Upper lobe of left lung (tissue), 6 donors: Measurements from ENCODE around the gene SLC18A2. TPM values are rescaled to one million over a fixed set of nuclear protein-coding genes. Genes with fewer than 3 reads are reported as not detected.

ENCODE experiments used
- ATAC-seq, 2 donors: fragments of 200-7000 bp; cut with Tn5 transposase; one replicate each; pipeline ENCODE4 v1.9.1; 2022; ENCODE audit warnings: mild to moderate bottlenecking in 2 of 2, moderate library complexity in 2 of 2; ENCODE audit not compliant: low FRiP score in 2 of 2
- DNase-seq, 2 donors: peaks; one replicate each; pipeline ENCODE4 v3.0.0-alpha.2; 2019 to 2020
- H3K27ac ChIP-seq, 4 donors: fragments of 200-600 bp; sonication (generic); one replicate each; pipeline ENCODE4 v1.5.1; 2016 to 2019
- H3K27me3 ChIP-seq, 4 donors: fragments of 200-600 bp; sonication (generic); one replicate each; pipeline ENCODE4 v1.5.1; 2017 to 2019
- H3K36me3 ChIP-seq, 4 donors: fragments of 200-600 bp; sonication (generic); one replicate each; pipeline ENCODE4 v1.5.1; 2016 to 2019
- H3K4me1 ChIP-seq, 4 donors: fragments of 200-600 bp; sonication (generic); one replicate each; pipeline ENCODE4 v1.5.1; 2018 to 2019
- H3K4me3 ChIP-seq, 4 donors: fragments of 200-600 bp; sonication (generic); one replicate each; pipeline ENCODE4 v1.5.1; 2017 to 2019; ENCODE audit warnings: mild to moderate bottlenecking in 2 of 4, moderate library complexity in 1 of 4
- H3K9me3 ChIP-seq, 4 donors: fragments of 200-600 bp; sonication (generic); one replicate each; pipeline ENCODE4 v1.5.1; 2018 to 2019
- EP300 ChIP-seq, 4 donors: sonication (generic); formaldehyde crosslinking; IDR thresholded peaks; one replicate each; pipeline ENCODE4 v1.5.1; 2017; ENCODE audit warnings: antibody characterized with exemption in 4 of 4, control low read depth in 2 of 4
- POLR2A ChIP-seq, 4 donors: fragments of 450-650 bp; IDR thresholded peaks; one replicate each; pipeline ENCODE4 v1.5.1; 2016 to 2017; ENCODE audit warnings: antibody characterized with exemption in 4 of 4, mild to moderate bottlenecking in 2 of 4
- POLR2AphosphoS5 ChIP-seq, 2 donors: sonication (generic); formaldehyde crosslinking; IDR thresholded peaks; one replicate each; pipeline ENCODE4 v1.5.1; 2017; ENCODE audit warnings: antibody characterized with exemption in 2 of 2
- WGBS, 2 donors: methylation state at CpG; one replicate each; pipeline ENCODE4 v1.1.5; 2017 to 2018; 5-methylcytosine and 5-hydroxymethylcytosine counted together
- total RNA-seq, 6 donors: library from RNA; depleted of rRNA in 4 of 6; stranded (reverse); fragments of >200 nt in 4 of 6; gene quantifications; one replicate each; pipeline versions ENCODE4 v1.1.0 to v1.2.1, GENCODE V29; 2016 to 2021
- TF ChIP-seq, protein P1 (sequence below), 6 experiments: fragments of 450-650 bp in 4 of 6; fragments of 200-600 bp in 2 of 6; sonication (generic) in 2 of 6; IDR thresholded peaks; one replicate each; pipeline ENCODE4 v1.5.1; 2016 to 2019; ENCODE audit warnings: antibody characterized with exemption in 6 of 6
- donor health status: DM: no; HTN: no; CAD: no; lungs with moderate emphysema.
- donor health status: DM: no; HTN: yes; CAD: no; lungs with severe emphysema.

Gene SLC18A2
- total RNA-seq, 6 donors from 2014 or later, result 0.20 to 5.9 (median 2.8) TPM

GRCh38 chr10:117239721-117240620 lies 943 bp upstream of the SLC18A2 start:
- ATAC-seq, result no peak
- 42 to 50% methylated on average over 7 to 13 of the region's 15 CpGs for WGBS, 2 donors
- Histone ChIP-seq H3K4me3 (no peak overlapping the region), H3K9me3 (no peaks in the 10 kb centered on the region), H3K27me3 (peaks cover 0 to 20% (median 12%) of the 10 kb centered on the region in 4 donors), H3K27ac (no peak overlapping the region), H3K4me1 (peaks cover 10 to 17% (median 12%) of the 10 kb centered on the region in 4 donors), H3K36me3 (no peaks in the 10 kb centered on the region)
- DNase-seq, result no peak
- TF ChIP-seq POLR2A (IDR thresholded peaks at IDR 0.05), result no peak
- TF ChIP-seq, protein P1, sequence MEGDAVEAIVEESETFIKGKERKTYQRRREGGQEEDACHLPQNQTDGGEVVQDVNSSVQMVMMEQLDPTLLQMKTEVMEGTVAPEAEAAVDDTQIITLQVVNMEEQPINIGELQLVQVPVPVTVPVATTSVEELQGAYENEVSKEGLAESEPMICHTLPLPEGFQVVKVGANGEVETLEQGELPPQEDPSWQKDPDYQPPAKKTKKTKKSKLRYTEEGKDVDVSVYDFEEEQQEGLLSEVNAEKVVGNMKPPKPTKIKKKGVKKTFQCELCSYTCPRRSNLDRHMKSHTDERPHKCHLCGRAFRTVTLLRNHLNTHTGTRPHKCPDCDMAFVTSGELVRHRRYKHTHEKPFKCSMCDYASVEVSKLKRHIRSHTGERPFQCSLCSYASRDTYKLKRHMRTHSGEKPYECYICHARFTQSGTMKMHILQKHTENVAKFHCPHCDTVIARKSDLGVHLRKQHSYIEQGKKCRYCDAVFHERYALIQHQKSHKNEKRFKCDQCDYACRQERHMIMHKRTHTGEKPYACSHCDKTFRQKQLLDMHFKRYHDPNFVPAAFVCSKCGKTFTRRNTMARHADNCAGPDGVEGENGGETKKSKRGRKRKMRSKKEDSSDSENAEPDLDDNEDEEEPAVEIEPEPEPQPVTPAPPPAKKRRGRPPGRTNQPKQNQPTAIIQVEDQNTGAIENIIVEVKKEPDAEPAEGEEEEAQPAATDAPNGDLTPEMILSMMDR (IDR thresholded peaks at IDR 0.05), result no peak
- no peak for TF ChIP-seq POLR2AphosphoS5 (IDR thresholded peaks at IDR 0.05)
- TF ChIP-seq EP300 (IDR thresholded peaks at IDR 0.05), result no peak

GRCh38 chr10:117241541-117242462 lies 888 bp downstream of the SLC18A2 start:
- no peak for TF ChIP-seq POLR2A (IDR thresholded peaks at IDR 0.05)
- no peak for TF ChIP-seq POLR2AphosphoS5 (IDR thresholded peaks at IDR 0.05)
- no peak for TF ChIP-seq EP300 (IDR thresholded peaks at IDR 0.05)
- TF ChIP-seq, protein P1 (IDR thresholded peaks at IDR 0.05), result no peak
- DNase-seq (no peak), ATAC-seq (peak in 1 of 2 donors; percentile 16)
- no peaks in the 10 kb centered on the region for H3K36me3 ChIP-seq
- no peaks in the 10 kb centered on the region for H3K9me3 ChIP-seq
- peaks cover 0 to 20% (median 12%) of the 10 kb centered on the region in 4 donors for H3K27me3 ChIP-seq
- no peak overlapping the region for H3K27ac ChIP-seq
- 14 to 19% methylated on average over 15 to 22 of the region's 56 CpGs for WGBS, 2 donors
- peak overlapping the region in 3 of 4 donors; percentile 31 to 39 (median 34) for H3K4me3 ChIP-seq
- H3K4me1 ChIP-seq, result peaks cover 10 to 17% (median 12%) of the 10 kb centered on the region in 4 donors

GRCh38 chr10:117242463-117242832 lies 1.5 kb downstream of the SLC18A2 start:
- Histone ChIP-seq H3K27me3 (peaks cover 0 to 20% (median 12%) of the 10 kb centered on the region in 4 donors), H3K36me3 (no peaks in the 10 kb centered on the region), H3K4me3 (no peak overlapping the region), H3K9me3 (no peaks in the 10 kb centered on the region), H3K27ac (no peak overlapping the region), H3K4me1 (peaks cover 10 to 17% (median 12%) of the 10 kb centered on the region in 4 donors)
- 83 to 84% methylated on average over 8 of the region's 8 CpGs for WGBS, 2 donors
- ATAC-seq, result no peak
- DNase-seq, result no peak
- TF ChIP-seq POLR2AphosphoS5 (IDR thresholded peaks at IDR 0.05), result no peak
- no peak for TF ChIP-seq EP300 (IDR thresholded peaks at IDR 0.05)
- no peak for TF ChIP-seq POLR2A (IDR thresholded peaks at IDR 0.05)
- TF ChIP-seq, protein P1 (IDR thresholded peaks at IDR 0.05), result no peak

DNA sequence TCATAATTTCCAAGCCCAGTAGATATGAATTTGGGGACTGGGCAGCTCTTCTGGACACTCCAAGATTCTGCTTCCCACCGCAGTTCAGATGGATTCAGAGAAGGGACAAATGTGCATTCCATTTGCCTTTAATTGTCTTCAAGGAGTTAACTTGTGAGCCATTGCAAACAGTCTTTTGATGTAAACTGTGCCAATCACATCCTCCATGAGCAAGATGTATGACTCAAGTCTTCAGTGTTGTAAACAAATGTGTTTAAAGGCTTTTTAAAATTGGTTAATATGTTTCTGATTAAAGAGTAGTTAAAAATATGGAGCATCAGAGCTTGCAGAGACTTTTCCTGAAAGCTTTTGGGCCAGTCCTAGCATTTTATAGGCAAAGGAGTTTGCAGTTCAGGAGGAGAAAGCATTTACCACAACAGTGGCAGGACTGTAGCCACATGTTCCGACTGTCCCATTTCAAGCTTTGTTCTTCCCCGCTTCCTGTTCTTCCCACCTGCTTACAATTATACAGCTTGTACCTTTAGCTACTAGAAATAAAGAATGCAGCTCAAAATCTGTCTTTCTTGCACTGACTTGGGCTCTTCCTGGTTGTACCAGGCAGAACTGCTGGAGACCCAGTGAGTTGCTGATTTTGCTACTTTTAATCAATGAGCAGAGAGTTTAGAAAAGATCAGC lies 6.2 kb downstream of the SLC18A2 start:
- H3K9me3 ChIP-seq, result no peaks in the 10 kb centered on the region
- DNase-seq (no peak), ATAC-seq (no peak)
- no peaks in the 10 kb centered on the region for H3K27me3 ChIP-seq
- WGBS, 2 donors, result 62 to 83% methylated on average over 3 of the region's 3 CpGs
- no peaks in the 10 kb centered on the region for H3K4me1 ChIP-seq
- no peak overlapping the region for H3K27ac ChIP-seq
- no peak for TF ChIP-seq POLR2A (IDR thresholded peaks at IDR 0.05)
- no peak for TF ChIP-seq EP300 (IDR thresholded peaks at IDR 0.05)
- TF ChIP-seq POLR2AphosphoS5 (IDR thresholded peaks at IDR 0.05), result no peak
- H3K36me3 ChIP-seq, result no peaks in the 10 kb centered on the region
- H3K4me3 ChIP-seq, result no peak overlapping the region
